ENCODE data around the gene GNPTG.

GNPTG gene

GRCh38 chr16:1349351-1349750 is 2.4 kb upstream of the GNPTG start:
- DNase-seq: no peak

GRCh38 chr16:1349951-1350350 is 1.8 kb upstream of the GNPTG start:
- DNase-seq: no peak

- DNase-seq: no peak
These were observed 1.0 kb upstream of the GNPTG start for GRCh38 chr16:1350691-1351090.

GRCh38 chr16:1351215-1351581 is 533 bp upstream of the GNPTG start:
- no peak for DNase-seq

GRCh38 chr16:1354815-1355540 is 3.2 kb downstream of the GNPTG start:
- no peak for DNase-seq

- no peak for DNase-seq
These were observed 3.9 kb downstream of the GNPTG start for GRCh38 chr16:1355591-1355990.

GRCh38 chr16:1356061-1356900 is 4.5 kb downstream of the GNPTG start:
- DNase-seq: no peak

GRCh38 chr16:1357906-1358566 is 6.3 kb downstream of the GNPTG start:
- no peak for DNase-seq

GRCh38 chr16:1361685-1362360 is 10.1 kb downstream of the GNPTG start:
- DNase-seq: no peak

GRCh38 chr16:1362807-1363206 is 11.1 kb downstream of the GNPTG start:
- no peak for DNase-seq

- DNase-seq: no peak
These were observed 11.8 kb downstream of the GNPTG start for GRCh38 chr16:1363501-1364041.

GRCh38 chr16:1364510-1364909 is 12.8 kb downstream of the GNPTG start:
- DNase-seq: no peak

GRCh38 chr16:1366060-1366711 is 14.5 kb downstream of the GNPTG start:
- DNase-seq: no peak

GRCh38 chr16:1366712-1367299 is 15.1 kb downstream of the GNPTG start:
- DNase-seq: no peak

- no peak for DNase-seq
These were observed 15.9 kb downstream of the GNPTG start for GRCh38 chr16:1367486-1368174.

- no peak for DNase-seq
These were observed 19.6 kb downstream of the GNPTG start for GRCh38 chr16:1371054-1371978.

GRCh38 chr16:1372292-1372950 is 20.7 kb downstream of the GNPTG start:
- no peak for DNase-seq

- no peak for DNase-seq
These were observed 22.9 kb downstream of the GNPTG start for GRCh38 chr16:1374418-1375297.

- DNase-seq: no peak
These were observed 23.5 kb downstream of the GNPTG start for GRCh38 chr16:1375298-1375640.
